K562 (cell line): ENCODE data around the gene MAU2. TPM values are rescaled to one million over a fixed set of nuclear protein-coding genes. Genes with fewer than 3 reads are reported as not detected.
A peak's percentile ranks its signal among the peaks of the same experiment; 100 is the strongest.

Experiments
- ATAC-seq: fragments of 200-7000 bp; cut with Tn5 transposase; 3 replicates; pipeline ENCODE4 v1.9.1; 2020; ENCODE audit warnings: moderate library complexity
- BruUV-seq: library from RNA; stranded (reverse); fragments of 400-500 nt; replicated peaks from 2 replicates; lab custom pipeline; 2021; lab: Mats Ljungman, UMichigan
- CTCF ChIA-PET: fragments of 300-600 bp; formaldehyde crosslinking; extraction: SDS; loops from one replicate; lab custom pipeline; 2021; ENCODE audit warnings: low intra/inter-chr PET ratio; lab: Yijun Ruan, JAX
- POLR2A ChIA-PET: fragments of 300-600, 350-650 bp; sonication (Branson Sonifier 250); formaldehyde crosslinking; extraction: SDS; loops from one replicate; lab custom pipeline; 2021; ENCODE audit warnings: antibody characterized with exemption, inconsistent platforms; lab: Yijun Ruan, JAX
- DNase-seq, 4 experiments: peaks; one replicate each; pipeline versions ENCODE4 v3.0.0 to v3.0.0-alpha.2; 2011 to 2018; ENCODE audit warnings: low spot score in 3 of 4, mixed read lengths in 3 of 4; ENCODE audit errors: extremely low read depth in 1 of 4
- FAIRE-seq: peaks from 2 replicates; lab custom pipeline; 2011; peaks lifted over from hg19 to GRCh38; lab: Jason Lieb, UNC
- H2AFZ ChIP-seq: 2 replicates; pipeline ENCODE4 v1.6.0; 2011; ENCODE audit warnings: low read depth, low read length, control low read depth, inconsistent platforms
- H3K27ac ChIP-seq: fragments of 200-600 bp; 3 replicates; pipeline ENCODE4 v1.8.0; 2011; ENCODE audit warnings: low read depth, mild to moderate bottlenecking, control low read depth, inconsistent platforms, low read length, moderate library complexity, mixed read lengths; ENCODE audit errors: extremely low read depth
- H3K27me3 ChIP-seq, 2 experiments: fragments of 300-600 bp in 1 of 2; 2 replicates in 1 of 2; 3 replicates in 1 of 2; pipeline versions ENCODE4 v1.6.0 to v1.8.0; 2011; ENCODE audit warnings: inconsistent platforms in 2 of 2, low read length in 2 of 2, mild to moderate bottlenecking in 1 of 2, mixed read lengths in 1 of 2, moderate library complexity in 1 of 2; ENCODE audit not compliant: control insufficient read depth in 2 of 2, insufficient read depth in 2 of 2
- H3K36me3 ChIP-seq: fragments of 300-600 bp; 3 replicates; pipeline ENCODE4 v1.8.0; 2011; ENCODE audit warnings: mild to moderate bottlenecking, low read length, inconsistent platforms; ENCODE audit not compliant: control insufficient read depth, insufficient read depth
- H3K4me1 ChIP-seq, 2 experiments: fragments of 200-600 bp in 1 of 2; replicated peaks in 1 of 2; 2 replicates in 1 of 2; 3 replicates in 1 of 2; pipeline versions ENCODE4 v1.5.1 to v1.8.0; 2011; ENCODE audit warnings: inconsistent platforms in 2 of 2, low read length in 2 of 2, mild to moderate bottlenecking in 1 of 2, mixed read lengths in 1 of 2, moderate library complexity in 1 of 2; ENCODE audit not compliant: control insufficient read depth in 2 of 2, insufficient read depth in 2 of 2
- H3K4me2 ChIP-seq: 2 replicates; pipeline ENCODE4 v1.6.1; 2011; ENCODE audit warnings: low read length, control low read depth, inconsistent platforms, mixed read lengths; ENCODE audit not compliant: insufficient read depth
- H3K4me3 ChIP-seq: fragments of 200-600 bp; sonication (generic), shearing (Covaris generic); 2 replicates; pipeline ENCODE4 v1.5.1; 2016; ENCODE audit warnings: control low read depth, inconsistent platforms
- H3K79me2 ChIP-seq: fragments of 200-600 bp; 3 replicates; pipeline ENCODE4 v1.8.0; 2011; ENCODE audit warnings: low read length, inconsistent platforms; ENCODE audit not compliant: control insufficient read depth, insufficient read depth
- H3K9ac ChIP-seq, 2 experiments: 2 replicates each; pipeline versions ENCODE4 v1.6.0 to v1.6.1; 2011; ENCODE audit warnings: low read depth in 2 of 2, low read length in 2 of 2, control low read depth in 1 of 2, inconsistent platforms in 1 of 2, mild to moderate bottlenecking in 1 of 2, mixed read lengths in 1 of 2; ENCODE audit not compliant: insufficient read depth in 1 of 2
- H3K9me1 ChIP-seq: one replicate; pipeline ENCODE4 v1.6.0; 2011; ENCODE audit warnings: inconsistent platforms, mild to moderate bottlenecking, low read length, moderate library complexity; ENCODE audit not compliant: control insufficient read depth, insufficient read depth
- H3K9me3 ChIP-seq: replicated peaks from 2 replicates; pipeline ENCODE4 v1.5.1; 2011; ENCODE audit warnings: low read depth, low read length, inconsistent platforms; ENCODE audit not compliant: control insufficient read depth, insufficient read depth
- H4K20me1 ChIP-seq: replicated peaks from 2 replicates; pipeline ENCODE4 v1.6.1; 2011; ENCODE audit warnings: low read length, inconsistent platforms, mixed read lengths; ENCODE audit not compliant: control insufficient read depth, insufficient read depth
- SREBF1 ChIP-seq: fragments of 150-350 bp; IDR thresholded peaks from 2 replicates; pipeline ENCODE4 v1.6.1; 2014; ENCODE audit warnings: antibody characterized with exemption, low read depth, low read length, borderline replicate concordance
- TRIM28 ChIP-seq: fragments of 450-650 bp; IDR thresholded peaks from 2 replicates; pipeline ENCODE4 v1.6.1; 2017
- YBX1 ChIP-seq: fragments of 450-650 bp; IDR thresholded peaks from 2 replicates; pipeline ENCODE4 v1.7.1; 2016; ENCODE audit warnings: mild to moderate bottlenecking
- ZBTB17 ChIP-seq: fragments of 450-650 bp; formaldehyde crosslinking; IDR thresholded peaks from 2 replicates; pipeline ENCODE4 v1.4.0; 2020; ENCODE audit warnings: mild to moderate bottlenecking
- ZKSCAN1 ChIP-seq: fragments of 150-350 bp; IDR thresholded peaks from 2 replicates; pipeline ENCODE4 v1.6.1; 2016; ENCODE audit warnings: low read depth, low read length
- ZNF140 ChIP-seq: fragments of 250-450 bp; sonication (Bioruptor Pico); IDR thresholded peaks from 2 replicates; pipeline ENCODE4 v1.8.0; 2021; ENCODE audit warnings: moderate library complexity, mild to moderate bottlenecking, inconsistent platforms
- WGBS: fragments of 100-300 bp; shearing (Covaris generic); methylation state at CpG from one replicate; pipeline ENCODE4 v1.1.6; 2016; ENCODE audit warnings: low coverage, mixed read lengths; ENCODE audit not compliant: insufficient coverage; ENCODE audit errors: missing lambda C conversion rate; 5-methylcytosine and 5-hydroxymethylcytosine counted together
- in situ Hi-C: fragments of 300-500 bp; cut with MboI; formaldehyde crosslinking; loops from 4 replicates; pipeline ENCODE4 v1.15.0; 2018; ENCODE audit warnings: inconsistent platforms, mixed read lengths
- intact Hi-C: fragments of 100-400 bp; cut with micrococcal nuclease; formaldehyde crosslinking; loops from 2 replicates; pipeline ENCODE4 v1.14.2; 2022
- polyA plus RNA-seq, 8 experiments: library from polyadenylated mRNA; depleted of rRNA in 4 of 8; stranded (reverse) in 5 of 8; unstranded in 3 of 8; fragments of >200 nt; fragmentation: Nextera tagmentation in 2 of 8; fragmentation: Illumina TruSeq in 1 of 8; extraction: Ambion mirVana in 2 of 8; extraction: Trizol in 1 of 8; gene quantifications; 2 replicates each; pipeline versions ENCODE4 v1.2.1 to v1.2.3, GENCODE V29; 2011 to 2014; ENCODE audit warnings: inconsistent platforms in 1 of 8, missing spikeins in 1 of 8
- total RNA-seq, 7 experiments: library from RNA; depleted of rRNA in 6 of 7; stranded (reverse); fragments of >200 nt in 6 of 7; fragmentation: Illumina TruSeq in 2 of 7; extraction: Trizol in 2 of 7; gene quantifications; 2 replicates each; pipeline versions ENCODE4 v1.2.1 to v1.2.3, GENCODE V29; 2011 to 2021; ENCODE audit warnings: low replicate concordance in 1 of 7
- TF ChIP-seq, protein P1 (sequence below): sonication (generic); formaldehyde crosslinking; IDR thresholded peaks from 2 replicates; pipeline ENCODE4 v1.8.0; 2023; ENCODE audit warnings: missing genetic modification reagents, mild to moderate bottlenecking, borderline replicate concordance
- TF ChIP-seq, protein P2 (sequence below): sonication (generic); formaldehyde crosslinking; IDR thresholded peaks from 2 replicates; pipeline ENCODE4 v1.8.0; 2022; ENCODE audit warnings: mild to moderate bottlenecking, missing genetic modification reagents, borderline replicate concordance
- TF ChIP-seq, protein P3 (sequence below): fragments of 450-650 bp; formaldehyde crosslinking; IDR thresholded peaks from 2 replicates; pipeline ENCODE4 v1.4.0; 2022; ENCODE audit warnings: missing genetic modification characterization

MAU2 gene
- total and polyA plus RNA-seq, 9 of the 15 experiments (the other 6 are each of a cell fraction or from before 2014, with no cell fraction given): 1.2 to 48.1 (median 19.4) TPM

GRCh38 chr19:19279062-19279612 lies 41.5 kb upstream of the MAU2 start:
- FAIRE-seq (no peak), DNase-seq (no peak), ATAC-seq (no peak)
- peaks cover 0 to 4% of the 10 kb centered on the region in 2 experiments; a peak in 2 of 5 replicates for H3K4me1 ChIP-seq
- H3K4me2 ChIP-seq: no peak overlapping the region
- H3K27me3 ChIP-seq: no peaks in the 10 kb centered on the region
- intact Hi-C loops (no loop called here), in situ Hi-C loops (no loop called here)
- no peaks in the 10 kb centered on the region; the same call in 1 of the 2 replicates for H4K20me1 ChIP-seq
- no TSS peak for BruUV-seq
- H3K9me3 ChIP-seq: no peaks in the 10 kb centered on the region
- H3K9ac ChIP-seq: peak overlapping the region in 1 of 2 experiments; percentile 35; a peak in 1 of 4 replicates
- TF ChIP-seq, protein P1, sequence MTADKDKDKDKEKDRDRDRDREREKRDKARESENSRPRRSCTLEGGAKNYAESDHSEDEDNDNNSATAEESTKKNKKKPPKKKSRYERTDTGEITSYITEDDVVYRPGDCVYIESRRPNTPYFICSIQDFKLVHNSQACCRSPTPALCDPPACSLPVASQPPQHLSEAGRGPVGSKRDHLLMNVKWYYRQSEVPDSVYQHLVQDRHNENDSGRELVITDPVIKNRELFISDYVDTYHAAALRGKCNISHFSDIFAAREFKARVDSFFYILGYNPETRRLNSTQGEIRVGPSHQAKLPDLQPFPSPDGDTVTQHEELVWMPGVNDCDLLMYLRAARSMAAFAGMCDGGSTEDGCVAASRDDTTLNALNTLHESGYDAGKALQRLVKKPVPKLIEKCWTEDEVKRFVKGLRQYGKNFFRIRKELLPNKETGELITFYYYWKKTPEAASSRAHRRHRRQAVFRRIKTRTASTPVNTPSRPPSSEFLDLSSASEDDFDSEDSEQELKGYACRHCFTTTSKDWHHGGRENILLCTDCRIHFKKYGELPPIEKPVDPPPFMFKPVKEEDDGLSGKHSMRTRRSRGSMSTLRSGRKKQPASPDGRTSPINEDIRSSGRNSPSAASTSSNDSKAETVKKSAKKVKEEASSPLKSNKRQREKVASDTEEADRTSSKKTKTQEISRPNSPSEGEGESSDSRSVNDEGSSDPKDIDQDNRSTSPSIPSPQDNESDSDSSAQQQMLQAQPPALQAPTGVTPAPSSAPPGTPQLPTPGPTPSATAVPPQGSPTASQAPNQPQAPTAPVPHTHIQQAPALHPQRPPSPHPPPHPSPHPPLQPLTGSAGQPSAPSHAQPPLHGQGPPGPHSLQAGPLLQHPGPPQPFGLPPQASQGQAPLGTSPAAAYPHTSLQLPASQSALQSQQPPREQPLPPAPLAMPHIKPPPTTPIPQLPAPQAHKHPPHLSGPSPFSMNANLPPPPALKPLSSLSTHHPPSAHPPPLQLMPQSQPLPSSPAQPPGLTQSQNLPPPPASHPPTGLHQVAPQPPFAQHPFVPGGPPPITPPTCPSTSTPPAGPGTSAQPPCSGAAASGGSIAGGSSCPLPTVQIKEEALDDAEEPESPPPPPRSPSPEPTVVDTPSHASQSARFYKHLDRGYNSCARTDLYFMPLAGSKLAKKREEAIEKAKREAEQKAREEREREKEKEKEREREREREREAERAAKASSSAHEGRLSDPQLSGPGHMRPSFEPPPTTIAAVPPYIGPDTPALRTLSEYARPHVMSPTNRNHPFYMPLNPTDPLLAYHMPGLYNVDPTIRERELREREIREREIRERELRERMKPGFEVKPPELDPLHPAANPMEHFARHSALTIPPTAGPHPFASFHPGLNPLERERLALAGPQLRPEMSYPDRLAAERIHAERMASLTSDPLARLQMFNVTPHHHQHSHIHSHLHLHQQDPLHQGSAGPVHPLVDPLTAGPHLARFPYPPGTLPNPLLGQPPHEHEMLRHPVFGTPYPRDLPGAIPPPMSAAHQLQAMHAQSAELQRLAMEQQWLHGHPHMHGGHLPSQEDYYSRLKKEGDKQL (CRISPR knock-in tag): no peak
- TF ChIP-seq, protein P2, sequence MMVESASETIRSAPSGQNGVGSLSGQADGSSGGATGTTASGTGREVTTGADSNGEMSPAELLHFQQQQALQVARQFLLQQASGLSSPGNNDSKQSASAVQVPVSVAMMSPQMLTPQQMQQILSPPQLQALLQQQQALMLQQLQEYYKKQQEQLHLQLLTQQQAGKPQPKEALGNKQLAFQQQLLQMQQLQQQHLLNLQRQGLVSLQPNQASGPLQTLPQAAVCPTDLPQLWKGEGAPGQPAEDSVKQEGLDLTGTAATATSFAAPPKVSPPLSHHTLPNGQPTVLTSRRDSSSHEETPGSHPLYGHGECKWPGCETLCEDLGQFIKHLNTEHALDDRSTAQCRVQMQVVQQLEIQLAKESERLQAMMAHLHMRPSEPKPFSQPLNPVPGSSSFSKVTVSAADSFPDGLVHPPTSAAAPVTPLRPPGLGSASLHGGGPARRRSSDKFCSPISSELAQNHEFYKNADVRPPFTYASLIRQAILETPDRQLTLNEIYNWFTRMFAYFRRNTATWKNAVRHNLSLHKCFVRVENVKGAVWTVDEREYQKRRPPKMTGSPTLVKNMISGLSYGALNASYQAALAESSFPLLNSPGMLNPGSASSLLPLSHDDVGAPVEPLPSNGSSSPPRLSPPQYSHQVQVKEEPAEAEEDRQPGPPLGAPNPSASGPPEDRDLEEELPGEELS: no peak
- TF ChIP-seq YBX1 (no peak), TRIM28 (no peak), ZKSCAN1 (no peak), SREBF1 (no peak), ZBTB17 (CRISPR knock-in tag) (no peak), ZNF140 (CRISPR knock-in tag) (no peak)
- TF ChIP-seq, protein P3, sequence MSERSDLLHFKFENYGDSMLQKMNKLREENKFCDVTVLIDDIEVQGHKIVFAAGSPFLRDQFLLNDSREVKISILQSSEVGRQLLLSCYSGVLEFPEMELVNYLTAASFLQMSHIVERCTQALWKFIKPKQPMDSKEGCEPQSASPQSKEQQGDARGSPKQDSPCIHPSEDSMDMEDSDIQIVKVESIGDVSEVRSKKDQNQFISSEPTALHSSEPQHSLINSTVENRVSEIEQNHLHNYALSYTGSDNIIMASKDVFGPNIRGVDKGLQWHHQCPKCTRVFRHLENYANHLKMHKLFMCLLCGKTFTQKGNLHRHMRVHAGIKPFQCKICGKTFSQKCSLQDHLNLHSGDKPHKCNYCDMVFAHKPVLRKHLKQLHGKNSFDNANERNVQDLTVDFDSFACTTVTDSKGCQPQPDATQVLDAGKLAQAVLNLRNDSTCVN: no peak
- H3K4me3 ChIP-seq: no peak overlapping the region
- no peaks in the 10 kb centered on the region for H3K79me2 ChIP-seq
- H3K27ac ChIP-seq: no peak overlapping the region
- WGBS: 95% methylated on average over 17 of the region's 19 CpGs
- H2AFZ ChIP-seq: no peak overlapping the region
- ChIA-PET CTCF (no interaction called here), POLR2A (no interaction called here)
- no peaks in the 10 kb centered on the region for H3K9me1 ChIP-seq
- H3K36me3 ChIP-seq: peaks cover 70% of the 10 kb centered on the region; the same call in 2 of the 3 replicates
